Neural progenitor cell (in vitro differentiated cells): ENCODE data around the gene ZIC1. TPM values are rescaled to one million over a fixed set of nuclear protein-coding genes. Genes with fewer than 3 reads are reported as not detected.

Source experiments
- DNase-seq: peaks from one replicate; pipeline ENCODE4 v3.0.0-alpha.2; 2016; ENCODE audit warnings: low spot score
- H2AFZ ChIP-seq: fragments of 200-600 bp; sonication (generic); replicated peaks from 2 replicates; pipeline ENCODE4 v1.6.1; 2016; ENCODE audit warnings: antibody characterized with exemption
- H3F3A ChIP-seq: fragments of 200-600 bp; sonication (generic); 2 replicates; pipeline ENCODE4 v1.6.1; 2016; ENCODE audit warnings: antibody characterized with exemption, low read depth
- H3K27ac ChIP-seq: fragments of 200-600 bp; sonication (generic); 2 replicates; pipeline ENCODE4 v1.5.1; 2016; ENCODE audit warnings: mild to moderate bottlenecking
- H3K27me3 ChIP-seq: fragments of 200-600 bp; sonication (generic); 2 replicates; pipeline ENCODE4 v1.6.1; 2016; ENCODE audit warnings: mild to moderate bottlenecking, moderate library complexity
- H3K36me3 ChIP-seq: fragments of 200-600 bp; sonication (generic); 2 replicates; pipeline ENCODE4 v1.5.1; 2016
- H3K4me1 ChIP-seq: fragments of 200-600 bp; sonication (generic); 2 replicates; pipeline ENCODE4 v1.6.1; 2016; ENCODE audit warnings: mixed run types
- H3K4me2 ChIP-seq: fragments of 200-600 bp; sonication (generic); 2 replicates; pipeline ENCODE4 v1.6.1; 2016
- H3K4me3 ChIP-seq: fragments of 200-600 bp; sonication (generic); 2 replicates; pipeline ENCODE4 v1.5.1; 2016
- H3K79me2 ChIP-seq: fragments of 200-600 bp; sonication (generic); 2 replicates; pipeline ENCODE4 v1.6.1; 2016; ENCODE audit warnings: low read depth
- H3K9ac ChIP-seq: fragments of 200-600 bp; sonication (generic); 2 replicates; pipeline ENCODE4 v1.6.1; 2016
- H3K9me3 ChIP-seq: fragments of 200-600 bp; sonication (generic); 2 replicates; pipeline ENCODE4 v1.5.1; 2016; ENCODE audit warnings: low read depth
- H4K20me1 ChIP-seq: fragments of 200-600 bp; sonication (generic); 2 replicates; pipeline ENCODE4 v1.6.1; 2016; ENCODE audit warnings: low read depth
- H3K27ac Mint-ChIP-seq: 3 replicates; pipeline ENCODE4 v1.8.0; 2021; ENCODE audit warnings: mixed read lengths
- H3K27me3 Mint-ChIP-seq: 2 replicates; pipeline ENCODE4 v1.8.0; 2022; ENCODE audit warnings: low read depth, mild to moderate bottlenecking, inconsistent platforms, moderate library complexity, mixed read lengths; ENCODE audit not compliant: insufficient read depth
- H3K36me3 Mint-ChIP-seq: 3 replicates; pipeline ENCODE4 v1.8.0; 2021; ENCODE audit warnings: mixed read lengths
- H3K4me1 Mint-ChIP-seq: 3 replicates; pipeline ENCODE4 v1.8.0; 2021; ENCODE audit warnings: mixed read lengths
- H3K4me3 Mint-ChIP-seq: 3 replicates; pipeline ENCODE4 v1.8.0; 2021; ENCODE audit warnings: mild to moderate bottlenecking, moderate library complexity, mixed read lengths
- H3K9me3 Mint-ChIP-seq: 3 replicates; pipeline ENCODE4 v1.8.0; 2020; ENCODE audit warnings: mixed read lengths
- CTCF ChIP-seq: fragments of 200-600 bp; sonication (generic); IDR thresholded peaks from 2 replicates; pipeline ENCODE4 v1.5.1; 2017; ENCODE audit warnings: antibody characterized with exemption, mild to moderate bottlenecking
- EZH2 ChIP-seq: fragments of 200-600 bp; sonication (generic); IDR thresholded peaks from 2 replicates; pipeline ENCODE4 v1.6.1; 2017; ENCODE audit warnings: antibody characterized with exemption, mild to moderate bottlenecking, moderate library complexity
- EZH2phosphoT487 ChIP-seq: fragments of 200-600 bp; sonication (generic); IDR thresholded peaks from 2 replicates; pipeline ENCODE4 v1.6.1; 2017; ENCODE audit warnings: antibody characterized with exemption
- total RNA-seq: library from RNA; depleted of rRNA; stranded (reverse); fragments of >200 nt; gene quantifications from 2 replicates; pipeline ENCODE4 v1.2.3, GENCODE V29; 2015; ENCODE audit warnings: low replicate concordance

ZIC1 gene
- total RNA-seq, 1 donor from 2014 or later, result 0.56 TPM

- Histone ChIP-seq H2AFZ (no peak overlapping the region), H3K9me3 (no peaks in the 10 kb centered on the region), H3K79me2 (no peaks in the 10 kb centered on the region), H3K4me2 (peak overlapping the region; percentile 75), H3K27ac (no peak overlapping the region), H4K20me1 (peaks cover 58% of the 10 kb centered on the region), H3K36me3 (no peaks in the 10 kb centered on the region), H3K4me3 (peak overlapping the region; percentile 32), H3F3A (peaks cover 26% of the 10 kb centered on the region), H3K9ac (no peak overlapping the region), H3K4me1 (peaks cover 17% of the 10 kb centered on the region), H3K27me3 (peaks cover 100% of the 10 kb centered on the region)
- Mint-ChIP-seq H3K27me3 (peaks cover 23% of the 10 kb centered on the region), H3K36me3 (peaks cover 7% of the 10 kb centered on the region), H3K9me3 (no peaks in the 10 kb centered on the region), H3K27ac (peak overlapping the region; percentile 99), H3K4me1 (peaks cover 74% of the 10 kb centered on the region), H3K4me3 (peak overlapping the region; percentile 99)
- TF ChIP-seq EZH2phosphoT487 (no peak), CTCF (no peak), EZH2 (no peak)
- no peak for DNase-seq
Measured at GRCh38 chr3:147423537-147423797, 14.3 kb downstream of the ZIC1 start.

GRCh38 chr3:147423798-147424580, 14.8 kb downstream of the ZIC1 start:
- H2AFZ ChIP-seq, result no peak overlapping the region
- H3K4me2 ChIP-seq, result peak overlapping the region; percentile 75

GRCh38 chr3:147424581-147425387, 15.6 kb downstream of the ZIC1 start:
- Histone ChIP-seq H3K4me2 (peak overlapping the region; percentile 75), H3K9me3 (no peaks in the 10 kb centered on the region), H3F3A (peaks cover 19% of the 10 kb centered on the region), H3K27ac (no peak overlapping the region), H3K27me3 (peaks cover 97% of the 10 kb centered on the region), H4K20me1 (peaks cover 48% of the 10 kb centered on the region), H3K4me1 (peaks cover 10% of the 10 kb centered on the region), H3K36me3 (no peaks in the 10 kb centered on the region), H3K79me2 (no peaks in the 10 kb centered on the region), H2AFZ (no peak overlapping the region), H3K4me3 (peak overlapping the region; percentile 32), H3K9ac (no peak overlapping the region)
- TF ChIP-seq EZH2phosphoT487, result no peak
- peak; percentile 5 for TF ChIP-seq EZH2
- no peak for TF ChIP-seq CTCF
- Mint-ChIP-seq H3K27me3 (peaks cover 23% of the 10 kb centered on the region), H3K36me3 (peaks cover 7% of the 10 kb centered on the region), H3K4me3 (peak overlapping the region; percentile 80), H3K9me3 (no peaks in the 10 kb centered on the region), H3K27ac (peak overlapping the region; percentile 93), H3K4me1 (peaks cover 69% of the 10 kb centered on the region)
- DNase-seq, result peak; percentile 15

More at GRCh38 chr3:147423798-147424580, 14.8 kb downstream of the ZIC1 start:
- no peak overlapping the region for H3K9ac ChIP-seq
- peaks cover 100% of the 10 kb centered on the region for H3K27me3 ChIP-seq
- TF ChIP-seq EZH2phosphoT487 (peak; percentile 86), EZH2 (peak; percentile 93), CTCF (no peak)
- no peaks in the 10 kb centered on the region for H3K9me3 Mint-ChIP-seq
- peaks cover 71% of the 10 kb centered on the region for H3K4me1 Mint-ChIP-seq
- H3K27ac Mint-ChIP-seq, result peak overlapping the region; percentile 99
- no peaks in the 10 kb centered on the region for H3K9me3 ChIP-seq
- H4K20me1 ChIP-seq, result peaks cover 54% of the 10 kb centered on the region
- no peak overlapping the region for H3K27ac ChIP-seq
- H3K36me3 Mint-ChIP-seq, result peaks cover 6% of the 10 kb centered on the region
- no peaks in the 10 kb centered on the region for H3K36me3 ChIP-seq
- DNase-seq, result peak; percentile 66
- H3K4me3 ChIP-seq, result peak overlapping the region; percentile 32
- peaks cover 14% of the 10 kb centered on the region for H3K4me1 ChIP-seq
- no peaks in the 10 kb centered on the region for H3K79me2 ChIP-seq
- H3K27me3 Mint-ChIP-seq, result peaks cover 23% of the 10 kb centered on the region
- peak overlapping the region; percentile 99 for H3K4me3 Mint-ChIP-seq
- peaks cover 26% of the 10 kb centered on the region for H3F3A ChIP-seq
